BE2C (cell line): ENCODE data around the gene MRPL58.

Source experiments
- DNase-seq: peaks from one replicate; pipeline ENCODE4 v3.0.0-alpha.2; 2020
- H3K27me3 ChIP-seq: fragments of 250-450 bp; sonication (Bioruptor Pico); 2 replicates; pipeline ENCODE4 v1.5.1; 2020; ENCODE audit warnings: mild to moderate bottlenecking
- H3K36me3 ChIP-seq: fragments of 250-450 bp; sonication (Bioruptor Pico); 2 replicates; pipeline ENCODE4 v1.5.1; 2020; ENCODE audit warnings: mild to moderate bottlenecking
- H3K4me1 ChIP-seq: fragments of 250-450 bp; sonication (Bioruptor Pico); 2 replicates; pipeline ENCODE4 v1.5.1; 2020
- H3K4me3 ChIP-seq: 2 replicates; pipeline ENCODE4 v1.5.1; 2011; ENCODE audit warnings: low read depth, low read length
- H3K9me3 ChIP-seq: fragments of 250-450 bp; sonication (Bioruptor Pico); 2 replicates; pipeline ENCODE4 v1.5.1; 2020
- CTCF ChIP-seq: IDR thresholded peaks from 2 replicates; pipeline ENCODE4 v1.5.1; 2012; ENCODE audit warnings: mild to moderate bottlenecking, low read depth, low read length

MRPL58 gene

GRCh38 chr17:75059369-75060345 lies 47.2 kb downstream of the MRPL58 start:
- Histone ChIP-seq H3K27me3 (no peaks in the 10 kb centered on the region), H3K4me1 (no peaks in the 10 kb centered on the region), H3K4me3 (no peak overlapping the region), H3K36me3 (peaks cover 40% of the 10 kb centered on the region), H3K9me3 (no peaks in the 10 kb centered on the region)
- peak; percentile 49 for TF ChIP-seq CTCF
- DNase-seq, result no peak

GRCh38 chr17:75060434-75061054 lies 48.1 kb downstream of the MRPL58 start:
- Histone ChIP-seq H3K4me1 (no peaks in the 10 kb centered on the region), H3K36me3 (peaks cover 40% of the 10 kb centered on the region), H3K9me3 (no peaks in the 10 kb centered on the region), H3K4me3 (no peak overlapping the region), H3K27me3 (no peaks in the 10 kb centered on the region)
- no peak for TF ChIP-seq CTCF
- DNase-seq, result no peak

DNA sequence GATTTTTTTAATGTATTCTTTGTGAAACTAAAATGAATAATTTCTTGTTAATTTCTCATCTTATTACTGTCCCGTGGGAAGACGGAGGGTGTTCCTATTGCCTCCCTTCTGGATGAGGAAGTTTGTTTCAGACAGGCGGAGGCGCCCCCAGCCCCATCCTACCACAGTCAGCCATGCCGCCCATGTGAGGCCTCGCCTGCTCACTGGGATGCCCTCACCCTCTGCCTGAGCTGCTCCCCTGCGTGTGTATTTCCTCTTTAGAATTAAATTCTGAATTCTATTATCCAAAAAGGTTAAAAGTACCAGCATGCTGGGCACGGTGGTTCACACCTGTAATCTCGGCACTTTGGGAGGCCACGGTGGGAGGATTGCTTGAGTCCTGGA lies 48.6 kb downstream of the MRPL58 start:
- H3K4me1 ChIP-seq, result no peaks in the 10 kb centered on the region
- no peaks in the 10 kb centered on the region for H3K27me3 ChIP-seq
- H3K4me3 ChIP-seq, result no peak overlapping the region
- H3K36me3 ChIP-seq, result peaks cover 38% of the 10 kb centered on the region
- DNase-seq, result no peak
- no peak for TF ChIP-seq CTCF
- no peaks in the 10 kb centered on the region for H3K9me3 ChIP-seq

DNA sequence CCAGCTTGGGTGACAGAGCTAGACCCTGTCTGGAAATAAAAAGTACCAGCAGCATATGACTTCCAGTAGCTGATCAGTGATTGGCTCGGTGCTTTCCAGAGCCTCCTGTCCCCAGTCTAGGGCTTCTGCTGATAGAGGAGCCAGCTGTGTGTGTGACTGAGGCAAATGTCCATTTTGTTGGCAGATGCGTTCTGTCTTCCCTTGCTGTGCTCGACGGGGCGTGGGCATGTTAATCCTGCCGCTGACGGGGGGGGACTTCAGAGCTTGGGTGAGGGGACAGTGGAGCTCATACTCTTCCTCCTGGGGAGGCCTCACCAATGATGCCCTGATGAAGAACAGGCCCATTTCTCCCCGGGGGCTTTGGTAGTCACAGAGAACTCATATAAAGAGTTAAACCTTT lies 49.1 kb downstream of the MRPL58 start:
- Histone ChIP-seq H3K36me3 (peaks cover 37% of the 10 kb centered on the region), H3K4me3 (no peak overlapping the region), H3K4me1 (no peaks in the 10 kb centered on the region), H3K27me3 (no peaks in the 10 kb centered on the region), H3K9me3 (no peaks in the 10 kb centered on the region)
- no peak for TF ChIP-seq CTCF
- no peak for DNase-seq

DNA sequence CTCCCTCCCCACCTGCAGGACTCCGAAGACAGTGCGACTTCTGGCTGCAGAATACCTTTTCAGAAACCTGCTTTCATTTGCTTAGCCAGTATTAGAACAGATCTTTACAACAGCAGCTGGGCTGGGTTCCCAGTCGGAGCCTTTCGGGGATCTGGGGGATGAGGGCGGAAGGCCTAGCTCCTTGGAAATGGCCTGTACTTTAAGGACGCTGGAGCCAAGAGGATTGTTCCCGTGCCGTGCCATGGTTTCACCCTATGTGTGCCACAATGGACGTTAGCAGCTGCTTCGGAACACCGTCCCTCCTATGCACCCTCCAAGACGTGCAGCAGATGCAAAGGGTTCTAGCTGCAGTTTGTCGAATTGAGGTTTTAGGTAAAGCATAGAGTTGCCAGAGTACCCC lies 50.7 kb downstream of the MRPL58 start:
- no peak for TF ChIP-seq CTCF
- no peak for DNase-seq
- no peaks in the 10 kb centered on the region for H3K9me3 ChIP-seq
- H3K27me3 ChIP-seq, result no peaks in the 10 kb centered on the region
- peaks cover 33% of the 10 kb centered on the region for H3K36me3 ChIP-seq
- no peak overlapping the region for H3K4me3 ChIP-seq
- no peaks in the 10 kb centered on the region for H3K4me1 ChIP-seq

GRCh38 chr17:75063626-75064025 lies 51.2 kb downstream of the MRPL58 start:
- no peak for TF ChIP-seq CTCF
- Histone ChIP-seq H3K9me3 (no peaks in the 10 kb centered on the region), H3K36me3 (peaks cover 33% of the 10 kb centered on the region), H3K4me3 (no peak overlapping the region), H3K27me3 (no peaks in the 10 kb centered on the region), H3K4me1 (no peaks in the 10 kb centered on the region)
- DNase-seq, result no peak
